NCI-H82 treated with DMSO at 0.1 percent for 48 hours (cell line): ENCODE results near the gene ZMIZ1.

Experiments used
- DNase-seq: peaks from one replicate; lab custom pipeline; 2025; ENCODE audit not compliant: unreplicated experiment; lab: John Stamatoyannopoulos, UW

The ZMIZ1 gene

DNA sequence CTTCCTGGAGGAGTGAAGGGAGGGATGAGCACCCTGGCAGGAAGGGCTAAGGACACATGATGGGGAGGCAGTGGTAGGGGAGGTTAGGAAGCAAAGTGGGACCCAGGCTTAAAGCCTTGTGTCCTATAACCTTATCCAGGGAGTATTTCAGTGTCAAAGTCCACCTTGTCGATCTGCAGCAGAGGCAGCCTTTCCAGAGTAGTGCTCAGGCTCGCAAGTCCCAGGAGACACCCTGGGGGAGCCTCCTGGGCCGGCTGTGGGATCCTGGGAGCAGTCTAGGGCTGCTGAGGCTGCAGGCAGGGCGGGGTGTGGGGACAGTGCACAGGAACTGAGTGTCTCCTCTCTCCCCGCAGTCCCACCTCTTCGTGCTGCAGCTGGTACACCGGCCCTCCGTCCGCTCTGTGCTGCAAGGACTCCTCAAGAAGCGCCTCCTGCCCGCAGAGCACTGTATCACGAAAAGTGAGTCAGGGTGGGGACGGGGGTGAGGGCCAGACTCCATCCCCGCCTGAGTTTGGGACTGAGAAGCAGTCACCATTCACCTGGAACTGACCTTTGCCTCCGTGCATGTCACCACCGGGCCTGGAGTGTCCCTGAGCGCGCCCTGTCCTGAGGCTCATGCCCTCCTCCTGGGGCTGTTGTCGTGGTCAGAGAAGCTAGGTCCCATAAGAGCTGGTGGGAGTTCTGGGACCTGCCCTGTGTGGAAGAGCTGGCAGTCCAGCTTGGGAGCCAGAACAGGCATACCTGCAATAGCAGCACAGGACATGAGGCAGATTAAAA lies 233.2 kb downstream of the ZMIZ1 start:
- DNase-seq: no peak

DNA sequence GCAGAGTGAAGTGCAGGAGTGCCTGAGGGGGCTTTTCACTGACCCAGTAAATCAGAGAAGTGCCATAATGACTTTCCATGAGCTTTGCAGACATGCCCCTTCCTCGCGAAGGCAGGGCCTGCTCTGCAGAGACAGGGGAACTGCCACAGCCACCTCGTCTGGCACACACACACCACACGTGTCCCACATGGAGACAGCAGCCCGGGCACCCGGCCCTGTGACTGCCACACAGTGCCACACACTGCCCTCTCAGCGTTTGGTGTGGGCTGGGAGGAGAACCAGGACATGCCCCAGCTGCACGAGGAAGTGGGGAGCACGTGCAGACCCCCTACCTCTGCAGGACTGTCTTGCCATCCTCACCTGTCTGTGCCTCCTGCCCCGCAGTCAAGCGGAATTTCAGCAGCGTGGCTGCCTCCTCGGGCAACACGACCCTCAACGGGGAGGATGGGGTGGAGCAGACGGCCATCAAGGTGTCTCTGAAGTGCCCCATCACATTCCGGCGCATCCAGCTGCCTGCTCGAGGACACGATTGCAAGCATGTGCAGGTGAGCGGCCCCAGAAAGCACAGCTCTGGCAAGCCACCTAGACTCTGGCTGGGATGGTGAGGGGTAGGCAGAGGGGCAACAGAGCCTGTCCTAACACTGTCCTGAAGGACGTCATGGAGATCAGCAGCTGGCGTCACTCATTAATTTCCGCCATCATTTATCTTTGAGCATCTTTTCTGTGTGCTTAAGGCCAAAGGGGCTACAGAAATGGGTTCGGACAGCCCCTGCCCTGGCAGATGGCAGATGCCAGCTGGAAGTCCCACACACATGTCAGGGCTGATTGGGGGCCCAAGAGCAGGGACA lies 235.1 kb downstream of the ZMIZ1 start:
- no peak for DNase-seq

DNA sequence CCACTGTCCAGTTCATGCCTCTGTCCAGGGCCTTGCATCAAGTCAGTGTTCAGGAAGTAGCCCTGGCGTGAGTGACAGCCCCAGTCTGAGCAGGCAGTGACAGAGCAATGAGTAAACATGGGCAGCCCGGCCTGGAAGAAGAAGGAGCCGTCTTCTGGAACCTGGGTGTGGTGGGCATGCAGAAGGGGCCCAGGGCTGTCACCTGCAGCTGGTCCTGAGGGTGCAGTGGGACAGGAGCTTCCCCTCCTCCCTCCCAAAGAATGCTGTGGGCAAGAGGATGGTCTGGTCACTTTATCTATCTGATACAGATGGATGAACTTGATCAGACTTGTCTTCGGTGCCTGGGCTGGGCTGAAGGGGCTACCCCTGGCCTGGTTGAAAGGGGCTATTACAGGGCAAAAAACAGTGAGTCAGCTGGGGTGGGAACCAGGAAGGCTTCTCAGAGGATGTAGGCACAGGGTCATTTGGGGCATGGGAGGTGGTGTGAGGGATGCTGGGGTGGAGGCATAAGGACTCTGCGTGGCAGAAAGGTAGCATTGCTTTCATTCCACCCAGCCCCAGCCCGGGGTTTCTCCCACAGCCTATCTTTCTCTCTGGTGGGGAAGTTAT lies 235.8 kb downstream of the ZMIZ1 start:
- DNase-seq: no peak

DNA sequence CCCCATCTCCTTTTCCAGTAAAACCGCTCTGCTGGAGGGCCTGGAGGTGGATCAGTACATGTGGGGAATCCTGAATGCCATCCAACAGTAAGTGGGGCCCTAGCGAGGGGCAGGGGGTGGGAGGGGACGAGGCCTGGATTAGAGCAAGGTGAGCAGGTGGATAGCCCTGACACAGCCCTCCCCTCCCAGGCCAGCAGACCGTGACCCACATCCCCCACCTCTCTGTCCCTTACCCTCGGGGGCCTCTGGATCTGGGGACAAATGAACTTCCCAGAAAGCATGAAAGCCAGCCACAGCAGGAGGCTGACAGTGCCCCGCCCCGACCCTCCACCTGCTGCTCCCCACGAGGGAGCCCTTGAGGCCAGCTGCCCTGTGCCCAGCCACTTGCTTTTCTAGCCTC lies 236.7 kb downstream of the ZMIZ1 start:
- DNase-seq: no peak

DNA sequence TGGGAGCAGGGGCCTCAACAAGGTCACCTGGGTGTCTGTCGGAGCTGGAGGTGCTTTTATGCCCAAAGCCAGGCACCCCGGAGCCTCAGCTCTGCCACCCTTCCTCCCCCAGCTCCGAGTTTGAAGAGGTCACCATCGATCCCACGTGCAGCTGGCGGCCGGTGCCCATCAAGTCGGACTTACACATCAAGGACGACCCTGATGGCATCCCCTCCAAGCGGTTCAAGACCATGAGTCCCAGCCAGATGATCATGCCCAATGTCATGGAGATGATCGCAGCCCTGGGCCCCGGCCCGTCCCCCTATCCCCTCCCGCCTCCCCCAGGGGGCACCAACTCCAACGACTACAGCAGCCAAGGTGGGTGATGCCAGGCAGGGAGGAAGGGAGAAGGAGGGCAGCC lies 237.2 kb downstream of the ZMIZ1 start:
- DNase-seq: no peak

DNA sequence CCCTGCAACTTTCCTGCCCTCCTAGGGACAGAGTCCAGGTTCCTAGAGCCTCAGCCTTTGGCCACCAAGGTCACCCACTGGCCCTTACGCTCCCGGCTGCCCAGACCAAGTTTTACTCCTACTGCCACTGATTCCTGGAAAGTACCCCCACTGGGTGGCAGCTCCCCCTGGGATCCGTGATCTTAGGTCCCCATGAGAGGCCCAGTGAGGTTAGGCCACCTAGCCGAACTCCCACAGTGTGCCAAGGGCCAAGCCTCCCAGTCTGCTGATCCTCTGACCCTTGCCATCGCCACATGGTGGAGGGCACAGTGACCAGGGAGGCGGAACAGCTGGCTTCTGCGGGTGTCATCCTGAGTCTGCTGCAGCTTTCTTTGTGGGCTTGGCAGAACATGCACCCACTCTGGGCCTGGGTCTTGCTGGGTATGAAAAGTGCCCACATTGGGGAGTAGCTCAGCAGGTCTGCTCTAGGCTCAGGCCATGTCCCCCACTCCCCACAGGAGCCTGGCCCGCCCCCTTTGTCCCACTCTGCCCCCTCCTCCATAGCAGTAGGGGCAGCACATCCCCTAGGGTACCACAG lies 238.0 kb downstream of the ZMIZ1 start:
- DNase-seq: no peak

DNA sequence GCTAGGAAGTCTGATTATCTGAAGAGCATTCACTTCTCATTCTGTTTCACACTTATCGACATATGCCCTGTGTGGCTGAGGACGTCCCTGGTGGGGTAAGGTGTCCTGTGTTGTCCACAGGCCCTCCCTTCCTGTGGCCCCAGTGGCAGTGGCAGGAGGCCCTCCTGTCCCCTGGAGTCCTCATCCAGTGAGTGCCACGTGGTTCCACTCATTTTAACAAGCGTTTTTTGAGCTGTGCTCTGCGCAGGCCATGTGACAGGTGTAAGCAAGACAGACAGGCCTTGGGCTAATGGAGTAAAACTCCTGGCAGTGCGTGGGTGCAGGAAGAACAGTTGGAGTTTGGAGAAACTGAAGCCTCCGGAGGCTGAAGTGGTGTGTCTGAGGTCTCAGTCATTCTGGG lies 239.2 kb downstream of the ZMIZ1 start:
- DNase-seq: no peak

DNA sequence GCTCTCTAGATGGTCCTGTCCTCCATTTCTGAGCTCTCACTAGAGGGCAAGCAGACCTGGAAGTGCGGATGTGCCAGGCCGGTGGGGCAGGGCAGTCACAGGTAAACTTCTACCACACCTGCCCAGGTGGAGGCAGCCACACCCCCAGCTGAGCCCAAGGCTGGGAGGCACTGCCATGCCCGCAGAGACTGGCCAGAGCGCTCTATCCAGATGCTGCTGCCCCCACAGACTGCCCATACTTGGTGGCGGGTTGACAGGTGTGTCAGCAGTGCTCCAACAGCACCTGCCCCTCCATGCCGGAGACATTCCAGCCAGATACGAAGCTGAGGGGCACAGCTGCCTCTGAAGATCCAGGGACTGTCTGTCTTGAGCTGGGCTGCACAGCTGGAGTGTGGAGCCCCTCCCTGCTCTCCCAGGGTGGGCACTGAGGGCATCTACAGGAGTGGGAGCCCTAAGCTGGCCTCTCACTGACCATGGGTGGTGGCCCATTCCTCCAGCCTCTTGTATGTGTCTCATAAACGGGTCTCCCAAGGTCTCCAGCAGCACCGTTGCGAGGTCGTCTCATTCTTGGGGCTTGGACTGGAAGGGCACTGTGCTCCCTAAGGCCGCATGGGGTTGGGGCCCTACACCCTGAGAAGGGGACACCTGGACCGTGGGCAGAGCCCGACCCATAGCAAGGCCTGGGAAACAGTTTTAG lies 240.4 kb downstream of the ZMIZ1 start:
- no peak for DNase-seq

DNA sequence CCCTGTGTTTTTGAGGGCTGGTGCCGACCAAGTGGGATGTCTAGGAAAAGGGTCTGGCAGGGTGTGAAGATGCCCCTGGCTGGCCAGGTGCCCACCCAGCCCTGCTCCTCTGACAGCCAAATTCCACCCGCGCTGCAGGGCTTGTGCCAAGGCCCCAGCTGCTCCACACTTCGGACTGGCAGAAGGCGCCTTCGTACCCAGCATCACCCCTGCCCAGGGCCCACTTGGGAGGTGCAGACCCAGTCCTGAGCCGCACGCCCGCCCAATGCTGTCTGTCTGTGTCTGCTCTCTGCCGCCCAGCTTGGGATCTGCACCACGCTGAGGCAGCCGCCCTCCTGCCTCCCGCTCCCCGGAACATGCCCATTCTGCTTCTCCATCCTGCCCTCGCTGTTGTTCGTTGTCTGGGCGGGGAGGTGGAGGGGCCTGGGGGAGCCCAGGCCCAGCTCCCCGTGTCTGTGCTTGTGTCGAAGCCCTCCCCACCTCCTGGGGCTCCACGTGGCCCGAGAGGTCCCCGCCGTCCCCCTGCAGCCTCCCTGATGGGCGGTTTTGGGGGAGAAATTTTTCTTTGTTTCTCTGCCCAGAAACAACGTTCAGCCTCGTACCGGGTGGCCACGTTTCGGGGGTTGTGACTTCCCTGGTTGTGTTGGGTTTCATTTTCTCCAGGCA lies 241.6 kb downstream of the ZMIZ1 start:
- DNase-seq: no peak

DNA sequence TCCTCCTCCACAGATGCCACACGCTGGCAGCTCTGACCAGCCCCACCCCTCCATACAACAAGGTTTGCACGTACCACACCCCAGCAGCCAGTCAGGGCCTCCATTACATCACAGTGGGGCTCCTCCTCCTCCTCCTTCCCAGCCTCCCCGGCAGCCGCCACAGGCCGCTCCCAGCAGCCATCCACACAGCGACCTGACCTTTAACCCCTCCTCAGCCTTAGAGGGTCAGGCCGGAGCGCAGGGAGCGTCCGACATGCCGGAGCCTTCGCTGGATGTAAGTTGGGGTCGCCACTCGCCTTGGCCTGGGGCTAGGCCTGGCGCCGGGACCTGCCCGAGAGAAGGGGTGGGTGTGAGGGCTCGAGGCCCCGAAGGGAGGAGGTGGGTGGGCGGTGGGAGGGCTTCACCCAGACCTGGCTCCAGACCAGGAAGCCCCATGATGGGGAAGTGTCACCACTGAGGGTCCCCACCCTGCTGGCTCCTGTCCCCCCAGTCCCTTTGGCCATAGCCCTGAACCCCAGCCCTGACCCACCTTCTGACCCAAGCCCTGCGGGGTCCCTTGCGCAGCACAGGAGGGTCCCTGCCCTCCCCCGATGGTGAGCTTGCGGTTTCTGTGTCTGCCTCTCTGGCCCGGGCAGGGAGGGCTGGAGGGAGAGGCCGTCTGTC lies 242.3 kb downstream of the ZMIZ1 start:
- DNase-seq: no peak

DNA sequence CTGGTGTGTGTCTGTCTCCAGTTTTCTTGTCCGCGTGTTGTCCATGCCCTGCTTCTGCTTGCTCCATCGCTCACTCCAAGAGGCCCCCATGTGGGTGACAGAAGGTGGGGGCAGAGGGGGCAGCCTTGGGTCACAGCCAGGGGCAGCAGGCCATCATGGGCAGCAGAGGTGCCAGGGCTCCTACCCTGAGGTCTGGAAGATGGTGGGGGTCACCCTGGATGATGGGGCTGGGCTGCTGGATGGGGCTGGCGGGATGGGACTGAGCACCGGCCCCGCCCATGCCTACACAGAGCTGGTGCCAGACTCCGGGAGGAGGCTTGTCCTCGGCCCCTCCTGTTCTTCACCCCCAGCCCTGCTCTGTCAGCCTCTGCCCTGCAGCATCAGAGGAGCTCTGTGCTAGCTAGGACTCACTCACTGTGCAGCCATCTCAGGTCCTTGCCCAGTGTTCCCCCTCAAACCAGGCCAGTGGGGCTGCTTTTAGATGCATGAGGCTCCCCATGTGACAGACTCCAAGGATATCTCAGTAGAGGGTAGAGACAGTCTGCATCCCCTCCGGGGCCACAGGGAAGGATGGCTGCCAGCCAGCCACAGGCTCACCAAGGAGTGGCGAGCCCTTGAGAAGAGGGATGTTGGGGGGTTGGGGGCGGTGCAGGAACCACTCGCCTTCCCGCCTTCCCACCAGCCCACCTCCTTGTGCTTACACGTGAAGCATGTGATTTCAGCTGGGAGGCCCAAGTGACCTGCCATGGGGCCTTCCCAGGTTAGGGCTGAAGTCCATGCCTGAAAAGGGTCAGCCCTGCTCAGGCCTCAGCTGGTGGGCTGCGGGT lies 243.0 kb downstream of the ZMIZ1 start:
- DNase-seq: no peak

DNA sequence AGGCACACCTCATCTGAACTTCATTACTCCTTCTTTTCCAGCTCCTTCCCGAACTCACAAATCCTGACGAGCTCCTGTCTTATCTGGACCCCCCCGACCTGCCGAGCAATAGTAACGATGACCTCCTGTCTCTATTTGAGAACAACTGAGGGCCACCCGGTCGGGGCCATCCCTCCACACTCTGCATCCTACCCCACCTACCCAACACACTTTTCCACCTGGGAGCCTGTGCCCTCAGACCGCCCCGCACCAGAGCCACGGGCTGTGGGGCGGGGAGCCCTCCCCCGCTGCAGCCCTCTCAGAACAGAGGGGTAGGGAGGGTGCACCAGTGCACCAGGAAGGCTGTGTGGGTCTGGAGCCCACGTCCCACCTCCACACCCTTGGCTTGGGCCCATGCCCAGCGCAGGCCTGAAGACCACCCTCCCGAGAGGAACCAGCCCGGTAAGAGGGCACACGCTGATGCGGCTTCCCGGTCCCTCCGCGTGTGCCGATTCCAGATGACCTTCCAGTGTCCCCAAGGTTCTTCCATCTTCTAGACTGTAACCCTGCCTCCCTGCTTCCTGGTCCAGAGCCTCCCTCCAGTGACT lies 243.9 kb downstream of the ZMIZ1 start:
- DNase-seq: no peak

DNA sequence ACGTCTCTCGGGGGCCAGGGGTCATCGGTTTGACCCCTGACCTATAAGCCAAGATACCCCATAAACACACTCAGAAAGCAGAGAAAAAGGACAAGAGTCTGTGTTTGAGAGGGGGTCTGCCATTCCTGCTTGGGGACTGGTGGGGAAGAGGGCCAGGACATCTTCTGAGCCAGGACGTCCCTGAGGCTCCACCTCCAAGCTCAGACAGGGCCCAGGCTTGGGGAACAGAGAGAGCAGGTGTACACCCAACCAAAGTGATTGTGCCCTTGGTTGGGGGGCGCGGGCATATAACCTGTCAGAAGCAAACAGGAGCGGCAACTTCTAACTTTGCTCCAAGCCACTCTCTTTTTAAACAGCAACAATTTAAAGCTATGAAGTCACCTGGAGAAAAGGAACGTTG lies 244.6 kb downstream of the ZMIZ1 start:
- DNase-seq: no peak

DNA sequence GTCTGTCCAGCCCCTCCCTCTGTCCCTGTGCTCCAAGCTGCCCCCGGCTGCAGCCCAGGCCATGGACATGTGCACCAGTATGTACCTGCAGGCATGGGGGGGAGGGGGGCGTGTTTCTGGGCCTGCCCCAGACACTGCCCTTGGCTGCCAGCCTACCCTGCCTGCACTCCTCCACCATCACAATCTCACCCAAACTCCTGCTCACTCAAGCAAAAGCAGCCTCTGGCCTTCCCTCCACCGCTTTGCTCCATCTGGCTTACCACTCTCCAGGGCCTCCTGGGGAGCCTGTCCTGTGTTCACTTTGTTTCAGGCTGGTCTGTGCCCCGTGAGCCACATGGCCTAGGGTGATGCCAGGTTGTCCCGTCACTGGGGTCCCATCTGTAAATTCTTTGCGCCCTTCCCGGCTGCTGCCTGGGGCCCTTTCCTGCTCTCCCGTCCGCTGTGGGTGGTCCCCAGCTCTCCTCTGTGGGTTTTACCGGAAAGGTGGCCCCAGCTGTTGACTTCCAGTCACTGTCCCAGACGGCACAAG lies 245.2 kb downstream of the ZMIZ1 start:
- no peak for DNase-seq

DNA sequence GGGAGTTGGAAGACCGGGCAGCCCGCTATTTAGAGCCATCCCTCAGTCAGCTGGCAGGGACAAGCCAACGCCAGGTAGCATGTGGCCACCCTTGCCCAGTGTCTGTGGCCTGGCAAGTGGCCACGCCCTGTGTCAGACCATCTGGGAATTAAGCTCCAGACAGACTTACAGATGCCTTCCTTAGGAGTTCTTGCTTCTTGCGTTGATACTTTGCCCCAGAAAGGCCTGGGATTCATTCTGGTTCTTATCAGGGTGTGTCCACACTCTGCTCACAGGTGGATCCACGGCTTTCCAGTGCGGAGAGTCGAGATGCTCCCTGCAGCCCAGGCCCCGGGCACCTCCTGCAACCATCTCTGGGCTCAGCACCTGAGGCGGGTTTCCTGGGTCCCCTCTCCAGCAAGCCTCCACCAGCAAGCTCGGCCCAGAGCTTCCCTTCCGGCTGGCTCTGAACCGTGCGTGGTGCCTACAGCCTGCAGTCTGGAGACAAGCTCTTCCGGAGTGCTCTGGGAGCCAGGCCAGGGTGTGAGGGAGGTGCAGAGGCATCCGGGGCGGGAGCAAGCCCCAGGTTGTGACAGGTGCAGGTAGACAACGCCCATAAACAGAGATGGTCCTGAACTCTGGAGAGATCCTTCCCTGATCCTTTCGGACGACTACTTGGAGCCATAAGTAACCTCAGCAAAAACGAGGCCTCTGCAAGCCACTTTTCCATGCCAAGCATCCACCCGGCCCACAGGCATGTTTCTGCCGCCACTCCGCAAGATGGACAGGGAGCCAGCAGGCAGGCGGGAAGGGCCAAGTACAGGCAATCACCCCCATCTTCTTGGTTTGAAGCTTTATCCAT lies 246.2 kb downstream of the ZMIZ1 start:
- no peak for DNase-seq

DNA sequence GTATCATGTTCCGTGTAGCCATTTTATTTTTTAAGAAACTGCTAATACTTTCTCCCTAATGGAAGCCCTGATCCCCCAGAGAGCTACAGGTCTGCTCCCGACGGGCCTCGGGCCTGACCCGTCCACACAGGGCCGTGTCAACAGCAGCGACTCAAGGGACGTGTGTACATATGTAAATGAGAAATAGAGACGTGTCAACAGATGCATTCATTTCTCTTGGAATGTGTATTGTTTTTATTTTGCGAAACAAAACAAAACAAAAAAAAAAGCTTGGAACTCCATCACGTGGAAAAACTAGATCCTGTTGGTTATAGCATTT lies 246.8 kb downstream of the ZMIZ1 start:
- DNase-seq: no peak

DNA sequence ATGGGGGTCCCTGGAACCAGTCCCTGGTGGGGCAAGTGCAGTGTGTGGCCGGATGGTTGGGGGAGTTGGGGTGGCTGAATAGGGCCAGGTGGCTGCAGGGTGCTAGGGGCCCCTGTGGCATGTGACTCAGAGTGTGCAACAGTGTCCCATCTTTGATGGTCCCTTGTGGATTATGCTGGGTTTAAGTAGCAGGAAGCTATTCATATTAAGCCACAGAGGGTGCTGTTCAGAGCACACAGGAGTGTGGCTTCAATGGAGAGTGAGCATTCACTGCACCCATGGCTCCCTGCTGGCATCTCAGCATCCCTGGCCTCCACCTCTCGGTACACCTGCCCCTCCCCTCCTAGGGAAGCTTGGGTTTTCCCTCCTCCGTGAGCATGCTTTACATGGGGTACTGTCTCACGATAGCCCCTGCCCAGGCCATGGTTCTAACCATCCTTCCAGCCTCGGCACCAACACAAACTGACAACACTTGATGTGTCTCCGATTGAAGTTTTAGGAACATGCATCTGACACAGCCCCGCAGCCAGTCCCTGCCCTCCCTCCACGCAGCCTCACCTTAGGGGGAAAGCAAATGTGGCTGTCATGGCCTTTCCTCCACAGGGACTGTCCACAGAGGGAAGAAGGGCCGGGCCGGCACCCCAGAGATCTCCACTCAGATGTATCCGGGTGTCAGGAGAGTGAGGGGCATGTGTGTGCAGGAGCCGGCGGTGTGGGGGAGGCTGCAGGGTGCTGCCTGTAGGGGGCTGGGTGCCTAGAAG lies 248.1 kb downstream of the ZMIZ1 start:
- no peak for DNase-seq
